ENCODE measurements around the gene SF3B6. TPM values are rescaled to one million over a fixed set of nuclear protein-coding genes. Genes with fewer than 3 reads are reported as not detected.
A peak's percentile ranks its signal among the peaks of the same experiment; 100 is the strongest.

SF3B6 gene
- total and polyA plus RNA-seq, 10 donors: 47.2 to 114 (median 67.9) TPM

GRCh38 chr2:24075259-24075658 is 867 bp downstream of the SF3B6 start:
- H3K9me3 ChIP-seq: no peaks in the 10 kb centered on the region
- 67 to 74% (median 69%) methylated on average over 5 of the region's 5 CpGs for WGBS, 5 donors
- H3K36me3 ChIP-seq: peaks cover 0 to 58% (median 28%) of the 10 kb centered on the region in 6 donors
- intact Hi-C loops (cut with DNase I; ENCODE audit: low total_unique reads): no loop called here
- H3K4me3 ChIP-seq: peak overlapping the region; percentile 54 to 86 (median 70)
- no peak for TF ChIP-seq CTCF (IDR thresholded peaks at IDR 0.05 in 8 of 11, conservative IDR thresholded peaks at IDR 0.05 in 3 of 11)
- TF ChIP-seq POLR2AphosphoS5 (IDR thresholded peaks at IDR 0.05): no peak
- no peak for TF ChIP-seq POLR2A (IDR thresholded peaks at IDR 0.05)
- DNase-seq: no peak
- H3K27me3 ChIP-seq (replicated peaks in 1 of 7): no peaks in the 10 kb centered on the region
- peaks cover 11 to 60% (median 37%) of the 10 kb centered on the region in 6 donors for H3K4me1 ChIP-seq
- H3K27ac ChIP-seq: peak overlapping the region in 7 of 8 donors; percentile 90 to 98 (median 95)

- intact Hi-C loops (cut with DNase I; ENCODE audit: low total_unique reads): no loop called here
- peaks cover 0 to 58% (median 36%) of the 10 kb centered on the region in 6 donors for H3K36me3 ChIP-seq
- WGBS, 5 donors: 81 to 90% (median 85%) methylated on average over 6 of the region's 6 CpGs
Measured at GRCh38 chr2:24073816-24074215, 2.3 kb downstream of the SF3B6 start.

GRCh38 chr2:24072259-24072658 is 3.9 kb downstream of the SF3B6 start:
- Histone ChIP-seq H3K27me3 (replicated peaks in 1 of 7) (no peaks in the 10 kb centered on the region), H3K4me1 (peaks cover 5 to 58% (median 28%) of the 10 kb centered on the region in 6 donors), H3K27ac (no peak overlapping the region), H3K36me3 (peaks cover 0 to 72% (median 51%) of the 10 kb centered on the region in 6 donors), H3K4me3 (no peak overlapping the region), H3K9me3 (no peaks in the 10 kb centered on the region)
- 80 to 98% (median 91%) methylated on average over 4 of the region's 4 CpGs for WGBS, 5 donors
- TF ChIP-seq CTCF (IDR thresholded peaks at IDR 0.05 in 8 of 11, conservative IDR thresholded peaks at IDR 0.05 in 3 of 11) (no peak), POLR2AphosphoS5 (IDR thresholded peaks at IDR 0.05) (no peak), POLR2A (IDR thresholded peaks at IDR 0.05) (no peak)
- no peak for DNase-seq
- intact Hi-C loops (cut with DNase I; ENCODE audit: low total_unique reads): no loop called here

More at GRCh38 chr2:24073816-24074215, 2.3 kb downstream of the SF3B6 start:
- Histone ChIP-seq H3K4me1 (peaks cover 11 to 71% (median 37%) of the 10 kb centered on the region in 6 donors), H3K9me3 (no peaks in the 10 kb centered on the region), H3K27ac (no peak overlapping the region), H3K27me3 (replicated peaks in 1 of 7) (no peaks in the 10 kb centered on the region), H3K4me3 (no peak overlapping the region)
- no peak for DNase-seq
- TF ChIP-seq POLR2A (IDR thresholded peaks at IDR 0.05) (no peak), CTCF (IDR thresholded peaks at IDR 0.05 in 8 of 11, conservative IDR thresholded peaks at IDR 0.05 in 3 of 11) (no peak), POLR2AphosphoS5 (IDR thresholded peaks at IDR 0.05) (no peak)

- WGBS, 5 donors: 68 to 87% (median 82%) methylated on average over 2 of the region's 2 CpGs
- intact Hi-C loops (cut with DNase I; ENCODE audit: low total_unique reads): no loop called here
- H3K9me3 ChIP-seq: no peaks in the 10 kb centered on the region
- H3K36me3 ChIP-seq: peaks cover 0 to 55% (median 34%) of the 10 kb centered on the region in 6 donors
- no peak overlapping the region for H3K4me3 ChIP-seq
- H3K27ac ChIP-seq: no peak overlapping the region
- no peak for DNase-seq
- TF ChIP-seq POLR2A (IDR thresholded peaks at IDR 0.05): no peak
- TF ChIP-seq POLR2AphosphoS5 (IDR thresholded peaks at IDR 0.05): no peak
- no peak for TF ChIP-seq CTCF (IDR thresholded peaks at IDR 0.05 in 8 of 11, conservative IDR thresholded peaks at IDR 0.05 in 3 of 11)
- H3K4me1 ChIP-seq: peaks cover 0 to 17% (median 0%) of the 10 kb centered on the region in 6 donors
- H3K27me3 ChIP-seq (replicated peaks in 1 of 7): no peaks in the 10 kb centered on the region
Measured at GRCh38 chr2:24065341-24065740, 10.8 kb downstream of the SF3B6 start.
